ENCODE measurements around the gene YY2.

DNA sequence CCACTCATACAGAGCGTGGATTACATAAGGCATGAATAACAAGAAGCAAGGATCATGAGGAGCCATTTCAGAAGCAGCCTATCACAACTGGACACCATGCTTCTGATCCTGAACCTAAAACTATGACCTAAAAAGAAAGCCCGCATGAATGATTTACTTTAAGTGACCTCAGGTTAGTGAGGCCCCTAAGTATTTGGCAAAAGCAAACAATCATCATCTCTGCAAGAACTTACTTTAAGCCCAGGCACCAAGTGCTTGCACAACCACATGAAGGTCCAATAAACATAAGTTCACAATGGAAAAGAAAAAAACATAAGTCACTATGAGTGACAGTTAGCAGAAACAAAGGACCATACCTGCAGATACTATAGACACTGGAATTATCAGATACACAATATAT, 24.3 kb upstream of the YY2 start:
- TF ChIP-seq, protein P1, sequence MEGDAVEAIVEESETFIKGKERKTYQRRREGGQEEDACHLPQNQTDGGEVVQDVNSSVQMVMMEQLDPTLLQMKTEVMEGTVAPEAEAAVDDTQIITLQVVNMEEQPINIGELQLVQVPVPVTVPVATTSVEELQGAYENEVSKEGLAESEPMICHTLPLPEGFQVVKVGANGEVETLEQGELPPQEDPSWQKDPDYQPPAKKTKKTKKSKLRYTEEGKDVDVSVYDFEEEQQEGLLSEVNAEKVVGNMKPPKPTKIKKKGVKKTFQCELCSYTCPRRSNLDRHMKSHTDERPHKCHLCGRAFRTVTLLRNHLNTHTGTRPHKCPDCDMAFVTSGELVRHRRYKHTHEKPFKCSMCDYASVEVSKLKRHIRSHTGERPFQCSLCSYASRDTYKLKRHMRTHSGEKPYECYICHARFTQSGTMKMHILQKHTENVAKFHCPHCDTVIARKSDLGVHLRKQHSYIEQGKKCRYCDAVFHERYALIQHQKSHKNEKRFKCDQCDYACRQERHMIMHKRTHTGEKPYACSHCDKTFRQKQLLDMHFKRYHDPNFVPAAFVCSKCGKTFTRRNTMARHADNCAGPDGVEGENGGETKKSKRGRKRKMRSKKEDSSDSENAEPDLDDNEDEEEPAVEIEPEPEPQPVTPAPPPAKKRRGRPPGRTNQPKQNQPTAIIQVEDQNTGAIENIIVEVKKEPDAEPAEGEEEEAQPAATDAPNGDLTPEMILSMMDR (IDR thresholded peaks at IDR 0.05) = no peak
- TF ChIP-seq POLR2A (IDR thresholded peaks at IDR 0.05) = no peak

All from ovary (tissue), 3 donors.